PC-9 (cell line): Measurements from ENCODE around the gene CCNE1. TPM values are rescaled to one million over a fixed set of nuclear protein-coding genes. Genes with fewer than 3 reads are reported as not detected.

Experiments used
- BruUV-seq: library from RNA; stranded (reverse); fragments of 400-500 nt; replicated peaks from 2 replicates; lab custom pipeline; 2021; lab: Mats Ljungman, UMichigan
- CTCF ChIA-PET: fragments of 300-600 bp; sonication (Branson Sonifier 250); formaldehyde crosslinking; loops from one replicate; lab custom pipeline; 2022; ENCODE audit warnings: antibody characterized with exemption; lab: Charles Lee
- POLR2A ChIA-PET: fragments of 300-600 bp; sonication (Branson Sonifier 250); formaldehyde crosslinking; loops from one replicate; lab custom pipeline; 2022; ENCODE audit warnings: antibody characterized with exemption; ENCODE audit not compliant: unreplicated experiment; lab: Charles Lee
- DNase-seq, 2 experiments: peaks; one replicate each; pipeline versions ENCODE4 v3.0.0 to v3.0.0-alpha.2; 2015 to 2022; ENCODE audit warnings: mixed read lengths in 1 of 2
- H2AFZ ChIP-seq: fragments of 200-600 bp; sonication (generic); 2 replicates; pipeline ENCODE4 v1.8.1; 2017; ENCODE audit warnings: antibody characterized with exemption
- H3F3A ChIP-seq: fragments of 200-600 bp; sonication (generic); 2 replicates; pipeline ENCODE4 v1.8.1; 2017; ENCODE audit warnings: antibody characterized with exemption, mild to moderate bottlenecking, low read depth; ENCODE audit not compliant: insufficient read depth
- H3K27ac ChIP-seq: fragments of 200-600 bp; sonication (generic); 2 replicates; pipeline ENCODE4 v1.6.1; 2016; ENCODE audit warnings: mixed run types
- H3K27me3 ChIP-seq: fragments of 200-600 bp; sonication (generic); 2 replicates; pipeline ENCODE4 v1.6.1; 2016; ENCODE audit warnings: low read depth, mixed run types; ENCODE audit not compliant: insufficient read depth
- H3K36me3 ChIP-seq: fragments of 200-600 bp; sonication (generic); 2 replicates; pipeline ENCODE4 v1.6.1; 2016; ENCODE audit warnings: low read depth, mixed run types
- H3K4me1 ChIP-seq: fragments of 200-600 bp; sonication (generic); replicated peaks from 2 replicates; pipeline ENCODE4 v1.6.1; 2016; ENCODE audit warnings: mixed run types; ENCODE audit not compliant: insufficient read depth
- H3K4me2 ChIP-seq: fragments of 200-600 bp; sonication (generic); 2 replicates; pipeline ENCODE4 v1.6.1; 2017; ENCODE audit warnings: mixed run types
- H3K4me3 ChIP-seq: fragments of 200-600 bp; sonication (generic); 2 replicates; pipeline ENCODE4 v1.6.1; 2016; ENCODE audit warnings: mixed run types
- H3K79me2 ChIP-seq: fragments of 200-600 bp; sonication (generic); 2 replicates; pipeline ENCODE4 v1.6.1; 2017; ENCODE audit warnings: low read depth, mixed run types
- H3K9me2 ChIP-seq: fragments of 200-600 bp; sonication (generic); 2 replicates; pipeline ENCODE4 v1.8.1; 2017; ENCODE audit warnings: mild to moderate bottlenecking; ENCODE audit not compliant: insufficient read depth
- H3K9me3 ChIP-seq: fragments of 200-600 bp; sonication (generic); 2 replicates; pipeline ENCODE4 v1.8.1; 2016; ENCODE audit warnings: low read depth; ENCODE audit not compliant: insufficient read depth
- H4K20me1 ChIP-seq: fragments of 200-600 bp; sonication (generic); 2 replicates; pipeline ENCODE4 v1.8.1; 2017; ENCODE audit not compliant: insufficient read depth
- EZH2 ChIP-seq: fragments of 200-600 bp; sonication (generic); IDR thresholded peaks from 2 replicates; pipeline ENCODE4 v1.8.0; 2017; ENCODE audit warnings: antibody characterized with exemption, low read depth
- intact Hi-C: fragments of 100-400 bp; cut with micrococcal nuclease; formaldehyde crosslinking; loops from one replicate; pipeline ENCODE4 v1.10.0; 2022; ENCODE audit not compliant: unreplicated experiment
- total RNA-seq: library from RNA; stranded (reverse); gene quantifications from 2 replicates; pipeline ENCODE4 v1.2.3, GENCODE V29; 2021
- TF ChIP-seq, protein P1 (sequence below): fragments of 200-600 bp; sonication (generic); conservative IDR thresholded peaks from 2 replicates; pipeline ENCODE4 v1.6.1; 2017; ENCODE audit warnings: mixed run types, antibody characterized with exemption, mild to moderate bottlenecking, moderate library complexity

The CCNE1 gene
- total RNA-seq, 1 experiment from 2014 or later: 10.6 TPM

DNA sequence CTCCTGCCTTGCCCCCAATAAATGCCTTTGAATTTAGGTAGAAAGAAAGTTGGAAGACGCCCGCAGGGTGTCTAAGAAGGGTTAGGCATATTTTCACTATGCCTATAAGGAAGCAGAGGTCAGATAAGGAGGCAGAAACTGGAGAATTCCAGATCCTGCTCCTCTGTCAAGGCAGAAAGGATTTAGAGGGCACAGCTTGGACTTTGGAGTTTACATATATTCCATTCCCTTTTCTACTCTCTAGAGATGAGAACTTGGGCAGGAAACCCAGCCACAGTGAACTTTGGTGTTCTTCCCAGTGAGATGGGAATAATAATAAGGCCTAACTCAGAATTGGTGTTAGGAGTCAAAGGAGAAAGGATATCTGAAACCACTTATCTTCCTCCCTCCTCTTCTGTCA lies 37.4 kb downstream of the CCNE1 start:
- Histone ChIP-seq H3K79me2 (no peaks in the 10 kb centered on the region), H3K9me3 (no peaks in the 10 kb centered on the region), H3K4me1 (no peaks in the 10 kb centered on the region; the same call in none of the 2 replicates), H2AFZ (no peak overlapping the region), H3K27me3 (no peaks in the 10 kb centered on the region), H3K4me2 (no peak overlapping the region), H3K27ac (no peak overlapping the region), H4K20me1 (no peaks in the 10 kb centered on the region), H3K4me3 (no peak overlapping the region), H3K36me3 (no peaks in the 10 kb centered on the region), H3F3A (peaks cover 11% of the 10 kb centered on the region; the same call in 1 of the 2 replicates), H3K9me2 (no peaks in the 10 kb centered on the region)
- intact Hi-C loops: loop anchor here (5.0 kb wide), 1 partner anchor 87 kb away; no protein-coding TSS in a partner anchor
- DNase-seq: no peak
- BruUV-seq: no TSS peak
- TF ChIP-seq, protein P1, sequence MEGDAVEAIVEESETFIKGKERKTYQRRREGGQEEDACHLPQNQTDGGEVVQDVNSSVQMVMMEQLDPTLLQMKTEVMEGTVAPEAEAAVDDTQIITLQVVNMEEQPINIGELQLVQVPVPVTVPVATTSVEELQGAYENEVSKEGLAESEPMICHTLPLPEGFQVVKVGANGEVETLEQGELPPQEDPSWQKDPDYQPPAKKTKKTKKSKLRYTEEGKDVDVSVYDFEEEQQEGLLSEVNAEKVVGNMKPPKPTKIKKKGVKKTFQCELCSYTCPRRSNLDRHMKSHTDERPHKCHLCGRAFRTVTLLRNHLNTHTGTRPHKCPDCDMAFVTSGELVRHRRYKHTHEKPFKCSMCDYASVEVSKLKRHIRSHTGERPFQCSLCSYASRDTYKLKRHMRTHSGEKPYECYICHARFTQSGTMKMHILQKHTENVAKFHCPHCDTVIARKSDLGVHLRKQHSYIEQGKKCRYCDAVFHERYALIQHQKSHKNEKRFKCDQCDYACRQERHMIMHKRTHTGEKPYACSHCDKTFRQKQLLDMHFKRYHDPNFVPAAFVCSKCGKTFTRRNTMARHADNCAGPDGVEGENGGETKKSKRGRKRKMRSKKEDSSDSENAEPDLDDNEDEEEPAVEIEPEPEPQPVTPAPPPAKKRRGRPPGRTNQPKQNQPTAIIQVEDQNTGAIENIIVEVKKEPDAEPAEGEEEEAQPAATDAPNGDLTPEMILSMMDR: no peak
- no peak for TF ChIP-seq EZH2
- ChIA-PET POLR2A (no interaction called here), CTCF (no interaction called here)

GRCh38 chr19:29850482-29850881 lies 38.7 kb downstream of the CCNE1 start:
- POLR2A ChIA-PET: no interaction called here
- intact Hi-C loops: no loop called here
- H2AFZ ChIP-seq: no peak overlapping the region
- H3K79me2 ChIP-seq: no peaks in the 10 kb centered on the region
- H3K27ac ChIP-seq: no peak overlapping the region
- no peaks in the 10 kb centered on the region for H3K27me3 ChIP-seq
- H4K20me1 ChIP-seq: no peaks in the 10 kb centered on the region
- no peaks in the 10 kb centered on the region for H3K9me2 ChIP-seq
- no peak overlapping the region for H3K4me3 ChIP-seq
- H3K4me2 ChIP-seq: no peak overlapping the region
- no peak for TF ChIP-seq EZH2
- TF ChIP-seq, protein P1: no peak
- H3K36me3 ChIP-seq: no peaks in the 10 kb centered on the region
- CTCF ChIA-PET: interaction anchor here (0.5 kb wide), 1 partner anchor 12 kb away, joined by 9 read pairs; no protein-coding TSS in a partner anchor
- H3K9me3 ChIP-seq: no peaks in the 10 kb centered on the region
- no peak for DNase-seq
- H3F3A ChIP-seq: peaks cover 8% of the 10 kb centered on the region; the same call in 1 of the 2 replicates
- no peaks in the 10 kb centered on the region; the same call in none of the 2 replicates for H3K4me1 ChIP-seq
- no TSS peak for BruUV-seq

DNA sequence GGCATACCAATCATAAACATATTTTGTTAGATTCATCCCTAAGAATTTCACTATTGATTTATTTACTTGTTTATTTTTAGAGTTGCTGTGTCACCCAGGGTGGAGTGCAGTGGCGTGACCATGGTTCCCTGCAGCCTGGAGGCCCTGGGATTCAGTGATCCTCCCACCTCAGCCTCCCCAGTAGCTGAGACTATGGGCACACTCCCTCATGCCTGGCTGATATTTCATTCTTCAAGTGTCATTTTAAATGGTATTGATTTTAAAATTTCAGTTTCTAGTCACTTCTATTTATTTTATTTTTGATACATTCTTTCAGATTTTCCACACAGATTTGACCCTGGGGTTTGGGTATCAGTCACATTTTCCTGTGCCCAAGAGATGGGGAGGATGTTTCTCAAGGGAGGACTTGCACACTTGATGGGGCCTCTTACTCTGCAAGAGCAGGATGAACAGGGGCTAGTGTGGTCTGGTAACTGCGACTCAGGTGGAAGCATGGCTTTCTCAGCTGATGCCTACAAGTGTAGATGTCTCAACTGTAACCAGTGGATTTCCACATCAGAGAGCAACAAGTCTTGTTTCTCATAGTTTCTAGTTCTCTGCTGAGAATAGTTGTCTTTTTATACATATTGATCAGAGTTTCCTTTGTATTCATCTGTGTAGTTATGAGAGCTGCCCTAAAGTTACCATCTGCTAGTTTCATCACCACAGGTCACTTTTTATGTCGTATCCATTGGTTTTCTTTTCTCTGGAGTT lies 40.2 kb downstream of the CCNE1 start:
- TF ChIP-seq, protein P1: no peak
- no peak for TF ChIP-seq EZH2
- intact Hi-C loops: no loop called here
- no peak for DNase-seq
- Histone ChIP-seq H3K27ac (no peak overlapping the region), H3F3A (no peaks in the 10 kb centered on the region), H3K4me1 (no peaks in the 10 kb centered on the region), H2AFZ (no peak overlapping the region), H3K4me2 (no peak overlapping the region), H4K20me1 (no peaks in the 10 kb centered on the region), H3K4me3 (no peak overlapping the region), H3K9me2 (no peaks in the 10 kb centered on the region), H3K27me3 (no peaks in the 10 kb centered on the region), H3K36me3 (no peaks in the 10 kb centered on the region), H3K9me3 (no peaks in the 10 kb centered on the region), H3K79me2 (no peaks in the 10 kb centered on the region)
- no TSS peak for BruUV-seq
- ChIA-PET CTCF (no interaction called here), POLR2A (interaction anchor here (0.6 kb wide), 1 partner anchor 8 kb away, joined by 7 read pairs; no protein-coding TSS in a partner anchor)
